ENCODE data around the gene GPR146. TPM values are rescaled to one million over a fixed set of nuclear protein-coding genes. Genes with fewer than 3 reads are reported as not detected.

The GPR146 gene
- total RNA-seq, 1 experiment from 2014 or later, result 0.92 TPM

DNA sequence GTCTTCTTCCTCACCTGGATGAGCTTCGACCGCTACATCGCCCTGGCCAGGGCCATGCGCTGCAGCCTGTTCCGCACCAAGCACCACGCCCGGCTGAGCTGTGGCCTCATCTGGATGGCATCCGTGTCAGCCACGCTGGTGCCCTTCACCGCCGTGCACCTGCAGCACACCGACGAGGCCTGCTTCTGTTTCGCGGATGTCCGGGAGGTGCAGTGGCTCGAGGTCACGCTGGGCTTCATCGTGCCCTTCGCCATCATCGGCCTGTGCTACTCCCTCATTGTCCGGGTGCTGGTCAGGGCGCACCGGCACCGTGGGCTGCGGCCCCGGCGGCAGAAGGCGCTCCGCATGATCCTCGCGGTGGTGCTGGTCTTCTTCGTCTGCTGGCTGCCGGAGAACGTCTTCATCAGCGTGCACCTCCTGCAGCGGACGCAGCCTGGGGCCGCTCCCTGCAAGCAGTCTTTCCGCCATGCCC is 47.9 kb downstream of the GPR146 start:
- peaks cover 2% of the 10 kb centered on the region; the same call in 1 of the 2 replicates for H3K36me3 Mint-ChIP-seq
- peaks cover 17% of the 10 kb centered on the region for H3K4me1 Mint-ChIP-seq
- ChIA-PET CTCF (interaction anchor here (1.5 to 3.7 kb wide), 2 partner anchors 32 to 99 kb away, joined by 10 to 12 read pairs; no protein-coding TSS in a partner anchor), POLR2A (interaction anchor here (1.1 kb wide), 1 partner anchor 10 kb away, joined by 3 read pairs; no protein-coding TSS in a partner anchor)
- TF ChIP-seq, protein P1, sequence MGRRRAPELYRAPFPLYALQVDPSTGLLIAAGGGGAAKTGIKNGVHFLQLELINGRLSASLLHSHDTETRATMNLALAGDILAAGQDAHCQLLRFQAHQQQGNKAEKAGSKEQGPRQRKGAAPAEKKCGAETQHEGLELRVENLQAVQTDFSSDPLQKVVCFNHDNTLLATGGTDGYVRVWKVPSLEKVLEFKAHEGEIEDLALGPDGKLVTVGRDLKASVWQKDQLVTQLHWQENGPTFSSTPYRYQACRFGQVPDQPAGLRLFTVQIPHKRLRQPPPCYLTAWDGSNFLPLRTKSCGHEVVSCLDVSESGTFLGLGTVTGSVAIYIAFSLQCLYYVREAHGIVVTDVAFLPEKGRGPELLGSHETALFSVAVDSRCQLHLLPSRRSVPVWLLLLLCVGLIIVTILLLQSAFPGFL (CRISPR knock-in tag; IDR thresholded peaks at IDR 0.05; ENCODE audit: borderline replicate concordance), result no peak
- no peak for TF ChIP-seq NFATC4 (CRISPR knock-in tag; IDR thresholded peaks at IDR 0.05)
- no peak for TF ChIP-seq HMGA2 (CRISPR knock-in tag; IDR thresholded peaks at IDR 0.05)
- TF ChIP-seq, protein P2, sequence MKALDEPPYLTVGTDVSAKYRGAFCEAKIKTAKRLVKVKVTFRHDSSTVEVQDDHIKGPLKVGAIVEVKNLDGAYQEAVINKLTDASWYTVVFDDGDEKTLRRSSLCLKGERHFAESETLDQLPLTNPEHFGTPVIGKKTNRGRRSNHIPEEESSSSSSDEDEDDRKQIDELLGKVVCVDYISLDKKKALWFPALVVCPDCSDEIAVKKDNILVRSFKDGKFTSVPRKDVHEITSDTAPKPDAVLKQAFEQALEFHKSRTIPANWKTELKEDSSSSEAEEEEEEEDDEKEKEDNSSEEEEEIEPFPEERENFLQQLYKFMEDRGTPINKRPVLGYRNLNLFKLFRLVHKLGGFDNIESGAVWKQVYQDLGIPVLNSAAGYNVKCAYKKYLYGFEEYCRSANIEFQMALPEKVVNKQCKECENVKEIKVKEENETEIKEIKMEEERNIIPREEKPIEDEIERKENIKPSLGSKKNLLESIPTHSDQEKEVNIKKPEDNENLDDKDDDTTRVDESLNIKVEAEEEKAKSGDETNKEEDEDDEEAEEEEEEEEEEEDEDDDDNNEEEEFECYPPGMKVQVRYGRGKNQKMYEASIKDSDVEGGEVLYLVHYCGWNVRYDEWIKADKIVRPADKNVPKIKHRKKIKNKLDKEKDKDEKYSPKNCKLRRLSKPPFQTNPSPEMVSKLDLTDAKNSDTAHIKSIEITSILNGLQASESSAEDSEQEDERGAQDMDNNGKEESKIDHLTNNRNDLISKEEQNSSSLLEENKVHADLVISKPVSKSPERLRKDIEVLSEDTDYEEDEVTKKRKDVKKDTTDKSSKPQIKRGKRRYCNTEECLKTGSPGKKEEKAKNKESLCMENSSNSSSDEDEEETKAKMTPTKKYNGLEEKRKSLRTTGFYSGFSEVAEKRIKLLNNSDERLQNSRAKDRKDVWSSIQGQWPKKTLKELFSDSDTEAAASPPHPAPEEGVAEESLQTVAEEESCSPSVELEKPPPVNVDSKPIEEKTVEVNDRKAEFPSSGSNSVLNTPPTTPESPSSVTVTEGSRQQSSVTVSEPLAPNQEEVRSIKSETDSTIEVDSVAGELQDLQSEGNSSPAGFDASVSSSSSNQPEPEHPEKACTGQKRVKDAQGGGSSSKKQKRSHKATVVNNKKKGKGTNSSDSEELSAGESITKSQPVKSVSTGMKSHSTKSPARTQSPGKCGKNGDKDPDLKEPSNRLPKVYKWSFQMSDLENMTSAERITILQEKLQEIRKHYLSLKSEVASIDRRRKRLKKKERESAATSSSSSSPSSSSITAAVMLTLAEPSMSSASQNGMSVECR (CRISPR knock-in tag; IDR thresholded peaks at IDR 0.05; ENCODE audit: borderline replicate concordance), result no peak
- TF ChIP-seq, protein P3, sequence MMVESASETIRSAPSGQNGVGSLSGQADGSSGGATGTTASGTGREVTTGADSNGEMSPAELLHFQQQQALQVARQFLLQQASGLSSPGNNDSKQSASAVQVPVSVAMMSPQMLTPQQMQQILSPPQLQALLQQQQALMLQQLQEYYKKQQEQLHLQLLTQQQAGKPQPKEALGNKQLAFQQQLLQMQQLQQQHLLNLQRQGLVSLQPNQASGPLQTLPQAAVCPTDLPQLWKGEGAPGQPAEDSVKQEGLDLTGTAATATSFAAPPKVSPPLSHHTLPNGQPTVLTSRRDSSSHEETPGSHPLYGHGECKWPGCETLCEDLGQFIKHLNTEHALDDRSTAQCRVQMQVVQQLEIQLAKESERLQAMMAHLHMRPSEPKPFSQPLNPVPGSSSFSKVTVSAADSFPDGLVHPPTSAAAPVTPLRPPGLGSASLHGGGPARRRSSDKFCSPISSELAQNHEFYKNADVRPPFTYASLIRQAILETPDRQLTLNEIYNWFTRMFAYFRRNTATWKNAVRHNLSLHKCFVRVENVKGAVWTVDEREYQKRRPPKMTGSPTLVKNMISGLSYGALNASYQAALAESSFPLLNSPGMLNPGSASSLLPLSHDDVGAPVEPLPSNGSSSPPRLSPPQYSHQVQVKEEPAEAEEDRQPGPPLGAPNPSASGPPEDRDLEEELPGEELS (CRISPR knock-in tag; IDR thresholded peaks at IDR 0.05), result no peak
- TF ChIP-seq, protein P4, sequence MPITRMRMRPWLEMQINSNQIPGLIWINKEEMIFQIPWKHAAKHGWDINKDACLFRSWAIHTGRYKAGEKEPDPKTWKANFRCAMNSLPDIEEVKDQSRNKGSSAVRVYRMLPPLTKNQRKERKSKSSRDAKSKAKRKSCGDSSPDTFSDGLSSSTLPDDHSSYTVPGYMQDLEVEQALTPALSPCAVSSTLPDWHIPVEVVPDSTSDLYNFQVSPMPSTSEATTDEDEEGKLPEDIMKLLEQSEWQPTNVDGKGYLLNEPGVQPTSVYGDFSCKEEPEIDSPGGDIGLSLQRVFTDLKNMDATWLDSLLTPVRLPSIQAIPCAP (CRISPR knock-in tag; IDR thresholded peaks at IDR 0.05), result no peak
- TF ChIP-seq, protein P5, sequence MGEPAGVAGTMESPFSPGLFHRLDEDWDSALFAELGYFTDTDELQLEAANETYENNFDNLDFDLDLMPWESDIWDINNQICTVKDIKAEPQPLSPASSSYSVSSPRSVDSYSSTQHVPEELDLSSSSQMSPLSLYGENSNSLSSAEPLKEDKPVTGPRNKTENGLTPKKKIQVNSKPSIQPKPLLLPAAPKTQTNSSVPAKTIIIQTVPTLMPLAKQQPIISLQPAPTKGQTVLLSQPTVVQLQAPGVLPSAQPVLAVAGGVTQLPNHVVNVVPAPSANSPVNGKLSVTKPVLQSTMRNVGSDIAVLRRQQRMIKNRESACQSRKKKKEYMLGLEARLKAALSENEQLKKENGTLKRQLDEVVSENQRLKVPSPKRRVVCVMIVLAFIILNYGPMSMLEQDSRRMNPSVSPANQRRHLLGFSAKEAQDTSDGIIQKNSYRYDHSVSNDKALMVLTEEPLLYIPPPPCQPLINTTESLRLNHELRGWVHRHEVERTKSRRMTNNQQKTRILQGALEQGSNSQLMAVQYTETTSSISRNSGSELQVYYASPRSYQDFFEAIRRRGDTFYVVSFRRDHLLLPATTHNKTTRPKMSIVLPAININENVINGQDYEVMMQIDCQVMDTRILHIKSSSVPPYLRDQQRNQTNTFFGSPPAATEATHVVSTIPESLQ (CRISPR knock-in tag; IDR thresholded peaks at IDR 0.05), result no peak
- TF ChIP-seq CBFB (CRISPR knock-in tag; IDR thresholded peaks at IDR 0.05; ENCODE audit: low read depth), result no peak
- no peak for TF ChIP-seq TCF7 (CRISPR knock-in tag; IDR thresholded peaks at IDR 0.05; ENCODE audit: low read depth)
- TF ChIP-seq ATF1 (CRISPR knock-in tag; IDR thresholded peaks at IDR 0.05), result no peak
- no peak for TF ChIP-seq ZNF416 (CRISPR knock-in tag; IDR thresholded peaks at IDR 0.05)
- TF ChIP-seq OVOL2 (CRISPR knock-in tag; IDR thresholded peaks at IDR 0.05; ENCODE audit: borderline replicate concordance), result no peak
- no peak for DNase-seq (ENCODE audit: low spot score)
- peak overlapping the region; percentile 87 for H3K27ac Mint-ChIP-seq
- H3K9me3 Mint-ChIP-seq, result no peaks in the 10 kb centered on the region
- no peaks in the 10 kb centered on the region for H3K27me3 Mint-ChIP-seq (ENCODE audit: low read depth)
- no peak overlapping the region for H3K4me3 Mint-ChIP-seq
- no peak for ATAC-seq

DNA sequence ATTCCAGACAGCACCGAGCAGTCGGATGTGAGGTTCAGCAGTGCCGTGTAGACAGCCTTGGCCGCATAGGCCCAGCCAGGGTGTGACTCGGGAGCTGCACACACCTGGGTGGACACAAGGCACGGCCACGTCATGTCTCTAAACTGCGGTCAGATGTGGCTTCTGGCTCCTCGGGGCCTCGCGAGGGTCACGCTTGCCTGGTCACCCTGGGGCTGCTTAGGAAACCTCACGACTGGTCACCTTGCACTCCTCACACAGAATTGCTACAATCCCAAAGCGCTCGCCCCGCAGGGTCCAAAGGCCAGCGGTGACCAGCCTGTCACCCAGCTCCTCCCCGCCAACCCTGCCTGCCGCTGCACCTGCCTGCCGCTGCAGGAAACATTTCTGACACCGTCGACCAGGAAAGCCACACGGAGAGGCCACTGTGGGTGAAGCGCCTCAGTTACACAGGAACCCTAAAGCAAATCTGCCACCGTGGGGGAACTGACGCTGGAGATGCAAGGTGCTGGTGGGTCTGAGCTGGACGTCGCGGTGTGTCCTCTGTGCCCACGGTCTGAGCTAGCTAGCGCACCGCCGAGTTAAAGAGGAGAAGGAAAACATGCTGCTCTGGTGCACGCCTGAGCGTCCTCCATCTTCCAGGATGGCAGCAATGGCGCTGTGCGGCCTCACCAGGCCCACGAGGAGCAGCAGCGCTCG is 48.6 kb downstream of the GPR146 start:
- Mint-ChIP-seq H3K9me3 (peaks cover 3% of the 10 kb centered on the region), H3K27ac (peak overlapping the region; percentile 68), H3K4me1 (peaks cover 10% of the 10 kb centered on the region; the same call in 1 of the 2 replicates), H3K36me3 (peaks cover 8% of the 10 kb centered on the region), H3K27me3 (ENCODE audit: low read depth) (no peaks in the 10 kb centered on the region), H3K4me3 (no peak overlapping the region)
- DNase-seq (ENCODE audit: low spot score) (no peak), ATAC-seq (no peak)
- ChIA-PET CTCF (interaction anchor here (3.7 kb wide), 1 partner anchor 100 kb away, joined by 12 read pairs; no protein-coding TSS in a partner anchor), POLR2A (interaction anchor here (1.1 kb wide), 1 partner anchor 10 kb away, joined by 3 read pairs; no protein-coding TSS in a partner anchor)
- TF ChIP-seq ZBTB21 (CRISPR knock-in tag; IDR thresholded peaks at IDR 0.05; ENCODE audit: borderline replicate concordance), result no peak
- peak; percentile 44 for TF ChIP-seq GABPB1 (CRISPR knock-in tag; IDR thresholded peaks at IDR 0.05)
